Peyer's patch (tissue), 4 donors: ENCODE measurements around the gene LUC7L. TPM values are rescaled to one million over a fixed set of nuclear protein-coding genes. Genes with fewer than 3 reads are reported as not detected.

ENCODE experiments used
- DNase-seq, 3 donors: peaks; one replicate each; pipeline ENCODE4 v3.0.0-alpha.2; 2017 to 2019
- H3K27ac ChIP-seq, 4 donors: fragments of 200-600 bp; sonication (generic); one replicate each; pipeline ENCODE4 v1.5.1; 2016 to 2019
- H3K27me3 ChIP-seq, 2 donors: fragments of 200-600 bp; sonication (generic); one replicate each; pipeline ENCODE4 v1.5.1; 2019
- H3K36me3 ChIP-seq, 3 donors: fragments of 200-600 bp; sonication (generic); one replicate each; pipeline ENCODE4 v1.5.1; 2016 to 2019
- H3K4me1 ChIP-seq, 4 donors: fragments of 200-600 bp; sonication (generic); one replicate each; pipeline ENCODE4 v1.5.1; 2016 to 2019
- H3K4me3 ChIP-seq, 4 donors: fragments of 200-600 bp; sonication (generic); 1 replicate in 3 of 4; 2 replicates in 1 of 4; pipeline ENCODE4 v1.5.1; 2016 to 2019; ENCODE audit warnings: mild to moderate bottlenecking in 1 of 4
- H3K9me3 ChIP-seq, 4 donors: fragments of 200-600 bp; sonication (generic); one replicate each; pipeline ENCODE4 v1.5.1; 2016 to 2019; ENCODE audit warnings: mild to moderate bottlenecking in 1 of 4
- CTCF ChIP-seq, 6 experiments: fragments of 450-650 bp in 4 of 6; fragments of 200-600 bp in 2 of 6; sonication (generic) in 1 of 6; IDR thresholded peaks; one replicate each; pipeline ENCODE4 v1.5.1; 2017 to 2019; ENCODE audit warnings: antibody characterized with exemption in 6 of 6, mild to moderate bottlenecking in 3 of 6, moderate library complexity in 1 of 6
- POLR2A ChIP-seq, 2 donors: fragments of 450-650 bp; IDR thresholded peaks; one replicate each; pipeline ENCODE4 v1.5.1; 2017; ENCODE audit warnings: antibody characterized with exemption in 2 of 2, mild to moderate bottlenecking in 2 of 2, moderate library complexity in 2 of 2
- total RNA-seq, 4 donors: library from RNA; depleted of rRNA; stranded (reverse); fragments of >200 nt; gene quantifications; one replicate each; pipeline ENCODE4 v1.1.0, GENCODE V29; 2016

LUC7L gene
- total RNA-seq, 4 donors from 2014 or later, result 87.6 to 440 (median 156) TPM

DNA sequence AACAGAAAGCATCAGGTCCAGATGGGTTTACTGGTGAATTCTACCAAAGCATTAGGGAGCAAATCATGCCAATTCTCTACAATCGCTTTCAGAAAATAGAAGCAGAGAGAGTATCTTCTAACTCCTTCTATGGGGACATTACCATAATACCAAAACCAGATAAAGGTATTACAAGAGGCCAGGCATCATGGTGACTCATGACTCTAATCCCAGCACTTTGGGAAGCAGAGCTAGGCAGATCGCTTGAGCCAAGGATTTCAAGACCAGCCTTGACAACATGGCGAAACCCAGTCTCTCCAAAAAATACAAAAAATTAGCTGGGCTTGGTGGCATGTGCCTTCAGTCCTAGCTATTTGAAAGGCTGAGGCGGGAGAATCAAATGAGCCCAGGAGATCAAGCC lies 26.0 kb downstream of the LUC7L start:
- DNase-seq, result no peak
- no peak for TF ChIP-seq POLR2A (IDR thresholded peaks at IDR 0.05)
- no peak for TF ChIP-seq CTCF (IDR thresholded peaks at IDR 0.05)
- H3K36me3 ChIP-seq, result peaks cover 0 to 91% (median 3%) of the 10 kb centered on the region in 3 donors

DNA sequence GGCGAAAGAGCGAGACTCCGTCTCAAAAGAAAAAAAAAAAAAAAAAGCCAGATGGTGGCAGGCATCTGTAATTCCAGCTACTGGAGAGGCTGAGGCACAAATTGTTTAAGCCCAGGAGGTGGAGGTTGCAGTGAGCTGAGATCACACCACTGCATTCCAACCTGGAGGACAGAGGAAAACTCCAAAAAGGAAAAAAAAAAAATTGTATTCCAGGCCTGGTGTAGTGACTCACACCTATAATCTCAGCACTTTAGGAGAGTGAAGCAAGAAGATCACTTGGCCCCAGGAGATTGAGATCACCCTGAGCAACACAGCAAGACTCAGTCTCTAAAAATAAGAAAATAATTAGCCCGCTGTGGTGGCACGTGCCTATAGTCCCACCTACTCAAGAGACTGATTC lies 28.9 kb downstream of the LUC7L start:
- H3K9me3 ChIP-seq, result no peaks in the 10 kb centered on the region
- DNase-seq, result no peak
- TF ChIP-seq POLR2A (IDR thresholded peaks at IDR 0.05) (no peak), CTCF (IDR thresholded peaks at IDR 0.05) (no peak)
- H3K27me3 ChIP-seq, result no peaks in the 10 kb centered on the region
- H3K36me3 ChIP-seq, result peaks cover 0 to 90% (median 4%) of the 10 kb centered on the region in 3 donors
- no peaks in the 10 kb centered on the region for H3K4me1 ChIP-seq
- H3K27ac ChIP-seq, result no peak overlapping the region
- H3K4me3 ChIP-seq, result no peak overlapping the region

More for the DNA sequence above, 26.0 kb downstream of the LUC7L start:
- Histone ChIP-seq H3K4me3 (no peak overlapping the region), H3K27ac (no peak overlapping the region), H3K27me3 (no peaks in the 10 kb centered on the region), H3K9me3 (no peaks in the 10 kb centered on the region), H3K4me1 (no peaks in the 10 kb centered on the region)

DNA sequence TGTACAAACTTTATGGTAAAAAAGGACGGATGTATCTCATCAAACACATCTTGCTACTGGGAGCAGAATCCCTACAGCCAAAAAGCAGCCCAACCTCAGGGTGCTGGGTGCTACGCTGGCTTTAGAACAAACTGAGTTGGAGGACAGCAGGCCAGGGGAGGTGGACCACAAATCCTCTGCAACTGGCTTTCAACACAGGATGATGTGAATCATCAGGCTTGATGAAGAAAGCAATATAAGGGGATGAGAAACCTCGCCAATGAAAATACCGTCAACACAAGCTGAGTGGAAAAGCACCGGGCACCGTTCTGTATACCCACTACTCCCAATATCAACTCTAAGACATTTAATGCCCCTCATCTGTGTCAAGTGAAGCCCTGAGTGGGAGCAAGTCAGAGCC lies 34.7 kb downstream of the LUC7L start:
- Histone ChIP-seq H3K4me1 (no peaks in the 10 kb centered on the region), H3K36me3 (peaks cover 0 to 98% (median 4%) of the 10 kb centered on the region in 3 donors), H3K27me3 (no peaks in the 10 kb centered on the region), H3K27ac (no peak overlapping the region), H3K9me3 (no peaks in the 10 kb centered on the region), H3K4me3 (no peak overlapping the region)
- no peak for DNase-seq
- TF ChIP-seq POLR2A (IDR thresholded peaks at IDR 0.05), result no peak
- TF ChIP-seq CTCF (IDR thresholded peaks at IDR 0.05), result no peak

DNA sequence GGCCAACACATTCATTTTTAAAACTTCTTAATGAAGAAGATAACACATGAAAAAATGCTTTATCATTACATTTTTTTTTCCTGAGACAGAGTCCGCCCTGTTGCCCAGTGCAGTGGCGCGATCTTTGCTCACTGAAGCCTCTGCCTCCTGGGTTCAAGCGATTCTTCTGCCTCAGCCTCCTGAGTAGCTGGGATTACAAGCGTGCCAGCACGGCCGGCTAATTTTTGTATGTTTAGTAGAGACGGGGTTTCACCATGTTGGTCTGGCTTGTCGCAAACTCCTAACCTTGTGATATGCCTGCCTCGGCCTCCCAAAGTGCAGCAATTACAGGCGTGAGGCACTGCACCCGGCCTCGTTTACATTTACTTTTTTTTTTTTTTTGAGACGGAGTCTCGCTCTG lies 35.8 kb downstream of the LUC7L start:
- no peak for TF ChIP-seq POLR2A (IDR thresholded peaks at IDR 0.05)
- no peak for TF ChIP-seq CTCF (IDR thresholded peaks at IDR 0.05)
- no peak overlapping the region for H3K27ac ChIP-seq
- H3K9me3 ChIP-seq, result no peaks in the 10 kb centered on the region
- no peaks in the 10 kb centered on the region for H3K4me1 ChIP-seq
- H3K4me3 ChIP-seq, result no peak overlapping the region
- no peaks in the 10 kb centered on the region for H3K27me3 ChIP-seq
- H3K36me3 ChIP-seq, result peaks cover 0 to 98% (median 3%) of the 10 kb centered on the region in 3 donors
- DNase-seq, result no peak

- Histone ChIP-seq H3K36me3 (peaks cover 0 to 95% (median 0%) of the 10 kb centered on the region in 3 donors), H3K4me1 (no peaks in the 10 kb centered on the region), H3K9me3 (no peaks in the 10 kb centered on the region), H3K27me3 (no peaks in the 10 kb centered on the region), H3K27ac (no peak overlapping the region), H3K4me3 (no peak overlapping the region)
- DNase-seq, result no peak
- no peak for TF ChIP-seq CTCF (IDR thresholded peaks at IDR 0.05)
- TF ChIP-seq POLR2A (IDR thresholded peaks at IDR 0.05), result no peak
These were observed 36.6 kb downstream of the LUC7L start for GRCh38 chr16:192686-193085.

GRCh38 chr16:191831-192230 lies 37.4 kb downstream of the LUC7L start:
- H3K4me3 ChIP-seq, result no peak overlapping the region
- no peaks in the 10 kb centered on the region for H3K27me3 ChIP-seq
- peaks cover 0 to 94% (median 0%) of the 10 kb centered on the region in 3 donors for H3K36me3 ChIP-seq
- no peaks in the 10 kb centered on the region for H3K4me1 ChIP-seq
- no peaks in the 10 kb centered on the region for H3K9me3 ChIP-seq
- no peak for DNase-seq
- TF ChIP-seq POLR2A (IDR thresholded peaks at IDR 0.05), result no peak
- no peak for TF ChIP-seq CTCF (IDR thresholded peaks at IDR 0.05)
- no peak overlapping the region for H3K27ac ChIP-seq
